ENCODE data around the gene CHRD.

- TF ChIP-seq CTCF (IDR thresholded peaks at IDR 0.05), result no peak
- no peak for TF ChIP-seq ZFX (IDR thresholded peaks at IDR 0.05; ENCODE audit: borderline replicate concordance)
Observed at GRCh38 chr3:184388936-184389230, 9.0 kb downstream of the CHRD start.
